HG03280 (cell line): ENCODE measurements around the gene GOLGA6L26.
"Not testable (repeated sequence)": the region's sequence is repeated elsewhere in the genome, so short reads cannot be mapped to it uniquely, and the experiment has no call there.

Source experiments
- ATAC-seq: cut with Tn5 transposase; IDR thresholded peaks from one replicate; pipeline ENCODE4 v1.9.1; 2021; ENCODE audit warnings: mild to moderate bottlenecking, moderate library complexity; ENCODE audit not compliant: unreplicated experiment

GOLGA6L26 gene, protein sequence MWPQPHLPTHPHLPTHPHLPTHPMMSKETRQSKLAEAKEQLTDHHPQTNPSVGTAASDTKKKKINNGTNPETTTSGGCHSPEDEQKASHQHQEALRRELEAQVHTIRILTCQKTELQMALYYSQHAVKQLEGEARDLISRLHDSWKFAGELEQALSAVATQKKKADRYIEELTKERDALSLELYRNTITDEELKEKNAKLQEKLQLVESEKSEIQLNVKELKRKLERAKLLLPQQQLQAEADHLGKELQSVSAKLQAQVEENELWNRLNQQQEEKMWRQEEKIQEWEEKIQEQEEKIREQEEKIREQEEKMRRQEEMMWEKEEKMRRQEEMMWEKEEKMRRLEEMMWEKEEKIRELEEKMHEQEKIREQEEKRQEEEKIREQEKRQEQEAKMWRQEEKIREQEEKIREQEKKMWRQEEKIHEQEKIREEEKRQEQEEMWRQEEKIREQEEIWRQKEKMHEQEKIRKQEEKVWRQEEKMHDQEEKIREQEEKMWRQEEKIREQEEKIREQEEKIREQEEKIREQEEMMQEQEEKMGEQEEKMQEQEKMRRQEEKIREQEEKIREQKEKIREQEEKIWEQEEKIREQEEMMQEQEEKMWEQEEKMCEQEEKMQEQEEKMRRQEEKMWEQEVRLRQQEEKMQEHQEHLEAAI

DNA sequence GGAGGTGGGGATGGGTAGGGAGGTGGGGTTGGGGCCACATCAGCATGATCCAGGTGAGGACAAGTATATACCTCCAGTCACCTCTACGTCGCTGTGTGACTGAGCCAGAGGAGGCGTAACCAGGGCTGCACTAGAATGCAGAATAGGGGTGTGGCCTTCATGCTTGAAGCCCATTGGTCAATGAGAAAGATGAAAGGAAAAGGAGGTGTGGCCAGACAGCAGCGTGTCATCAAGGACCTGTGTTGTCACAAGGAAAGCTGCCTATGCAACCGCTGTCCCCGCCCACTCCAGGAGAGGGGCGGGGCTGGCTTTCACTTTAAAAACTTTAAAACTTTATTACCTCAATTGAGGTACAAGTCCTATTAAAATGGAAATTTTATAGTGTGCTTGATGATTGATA lies at the start of gene GOLGA6L26:
Gene GOLGA6L26 (minus strand): TSS at position 101 of the 400 bp plus-strand sequence. CDS start 61 bp downstream, at position 40.
- ATAC-seq, result not testable (repeated sequence)

GRCh38 chr15:23381192-23381591 lies 47.2 kb upstream of the GOLGA6L26 start:
- not testable (repeated sequence) for ATAC-seq

- ATAC-seq, result not testable (repeated sequence)
Measured at GRCh38 chr15:23380700-23381099, 46.7 kb upstream of the GOLGA6L26 start.

DNA sequence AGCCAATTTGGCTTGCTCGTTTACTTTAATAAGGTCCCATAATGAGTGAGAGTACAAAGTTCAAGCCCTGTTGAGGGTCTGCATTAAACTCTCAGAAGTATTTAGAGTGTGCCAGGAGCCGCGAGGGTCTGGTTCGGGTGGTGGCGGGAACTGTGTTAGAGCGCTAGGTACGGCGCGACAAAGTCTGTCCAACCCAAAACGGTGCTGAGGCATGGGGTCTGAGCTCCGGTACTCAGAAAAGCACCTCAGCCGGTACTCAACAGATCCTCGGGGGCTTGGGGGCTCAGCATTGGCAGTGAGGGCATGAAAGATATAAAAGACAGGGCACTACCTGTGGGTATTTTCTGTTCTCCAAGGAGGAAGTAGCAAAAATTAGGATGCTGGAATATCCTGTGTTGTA lies 45.0 kb upstream of the GOLGA6L26 start:
- not testable (repeated sequence) for ATAC-seq

- ATAC-seq, result not testable (repeated sequence)
Measured at GRCh38 chr15:23374226-23374625, 40.2 kb upstream of the GOLGA6L26 start.

- not testable (repeated sequence) for ATAC-seq
Measured at GRCh38 chr15:23372891-23373600, 39.0 kb upstream of the GOLGA6L26 start.

GRCh38 chr15:23372284-23372683 lies 38.3 kb upstream of the GOLGA6L26 start:
- ATAC-seq, result no peak

DNA sequence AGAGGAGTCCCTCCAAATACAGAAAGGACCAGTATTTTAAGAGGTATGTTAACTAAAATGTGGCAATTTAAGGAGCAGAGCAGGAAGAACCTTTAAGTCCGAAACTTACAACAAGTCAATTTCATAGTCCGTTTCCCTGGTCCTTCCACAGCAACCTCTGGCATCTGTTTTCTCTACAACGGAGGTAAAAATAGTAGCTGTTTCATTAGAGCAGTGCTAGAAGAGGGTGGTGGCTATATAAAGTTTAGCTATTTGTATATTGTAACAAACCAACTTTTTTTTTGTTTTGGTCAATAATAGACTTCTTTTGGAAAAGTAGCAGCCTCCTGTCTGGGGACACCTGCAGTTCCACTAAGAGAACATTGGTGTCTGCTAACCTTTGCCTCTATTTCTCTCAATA lies 37.9 kb upstream of the GOLGA6L26 start:
- not testable (repeated sequence) for ATAC-seq

DNA sequence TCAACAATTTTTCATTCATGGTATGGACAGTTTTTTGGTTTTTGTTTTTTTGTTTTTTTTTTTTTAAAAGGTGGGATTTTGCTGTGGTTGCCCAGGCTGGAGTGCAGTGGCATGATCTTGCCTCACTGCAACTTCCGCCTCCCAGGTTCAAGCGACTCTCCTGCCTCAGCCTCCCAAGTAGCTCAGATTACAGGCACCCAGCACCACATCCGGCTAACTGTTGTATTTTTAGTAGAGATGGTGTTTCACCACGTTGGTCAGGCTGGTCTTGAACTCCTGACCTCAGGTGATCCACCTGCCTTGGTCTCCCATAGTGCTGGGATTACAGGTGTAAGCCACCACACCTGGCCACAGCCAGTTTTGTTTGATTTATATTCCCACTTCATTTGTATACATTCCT lies 37.1 kb upstream of the GOLGA6L26 start:
- not testable (repeated sequence) for ATAC-seq

GRCh38 chr15:23370578-23370977 lies 36.6 kb upstream of the GOLGA6L26 start:
- no peak for ATAC-seq

DNA sequence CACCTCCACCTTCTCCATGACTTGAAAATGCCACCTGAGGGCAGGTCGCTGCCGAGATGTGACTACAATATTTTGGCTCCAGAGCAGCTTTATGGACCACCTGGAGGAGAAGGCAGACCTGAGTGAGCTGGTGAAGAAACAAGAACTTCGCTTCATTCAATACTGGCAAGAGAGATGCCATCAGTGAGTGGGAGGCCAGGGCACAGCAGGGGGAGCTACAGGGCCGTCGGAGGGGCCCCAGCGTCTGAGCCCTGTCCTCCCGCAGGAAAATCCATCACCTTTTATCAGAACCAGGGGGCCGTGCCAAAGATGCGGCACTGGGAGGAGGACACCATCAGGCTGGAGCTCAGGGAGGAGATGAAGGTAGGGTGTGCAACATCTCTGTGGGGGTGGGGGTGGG lies 30.3 kb upstream of the GOLGA6L26 start:
- ATAC-seq, result not testable (repeated sequence)

DNA sequence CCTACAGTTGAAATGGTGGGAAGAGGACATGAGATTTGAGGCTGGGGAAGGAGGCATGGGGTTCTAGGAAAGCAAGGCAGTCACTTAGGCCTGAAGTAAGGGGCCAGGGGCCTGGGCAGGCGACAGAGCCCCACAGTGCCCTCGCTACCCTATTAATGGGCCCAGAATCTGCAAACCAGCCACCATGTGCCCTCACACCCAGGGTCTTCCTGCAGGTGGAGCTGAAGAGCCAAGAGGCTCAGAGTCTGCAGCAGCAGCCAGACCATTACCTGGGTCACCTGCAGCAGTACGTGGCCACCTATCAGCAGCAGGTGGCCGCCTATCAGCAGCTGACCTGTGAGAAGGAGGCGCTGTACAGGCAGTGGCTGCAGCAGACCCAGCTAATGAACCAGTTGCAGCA lies 28.6 kb upstream of the GOLGA6L26 start:
- ATAC-seq, result not testable (repeated sequence)

- not testable (repeated sequence) for ATAC-seq
Measured at GRCh38 chr15:23354448-23354847, 20.5 kb upstream of the GOLGA6L26 start, which contains the start of gene GOLGA8S. GOLGA8S (plus strand) TSS chr15:23354748; CDS start chr15:23354810, 62 bp downstream.

GRCh38 chr15:23311233-23311632 lies 22.8 kb downstream of the GOLGA6L26 start:
- not testable (repeated sequence) for ATAC-seq

DNA sequence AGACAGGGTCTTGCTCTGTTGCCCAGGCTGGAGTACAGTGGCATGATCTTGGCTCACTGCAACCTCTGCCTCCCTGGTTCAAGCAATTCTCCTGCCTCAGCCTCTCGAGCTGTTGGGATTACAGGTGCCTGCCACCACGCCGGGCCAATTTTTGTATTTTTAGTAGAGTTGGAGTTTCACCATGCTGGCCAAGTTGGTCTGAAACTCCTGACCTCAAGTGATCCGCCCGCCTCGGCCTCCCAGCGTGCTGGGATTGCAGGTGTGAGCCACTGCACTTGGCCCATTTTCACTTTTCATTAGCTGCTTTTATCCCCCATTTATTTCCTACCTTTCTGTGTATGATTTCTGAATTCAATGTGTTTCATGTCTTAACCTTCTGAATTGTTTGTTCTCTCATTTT lies 28.1 kb downstream of the GOLGA6L26 start:
- not testable (repeated sequence) for ATAC-seq

- not testable (repeated sequence) for ATAC-seq
Measured at GRCh38 chr15:23304805-23305204, 29.2 kb downstream of the GOLGA6L26 start.

GRCh38 chr15:23304267-23304666 lies 29.7 kb downstream of the GOLGA6L26 start:
- not testable (repeated sequence) for ATAC-seq

DNA sequence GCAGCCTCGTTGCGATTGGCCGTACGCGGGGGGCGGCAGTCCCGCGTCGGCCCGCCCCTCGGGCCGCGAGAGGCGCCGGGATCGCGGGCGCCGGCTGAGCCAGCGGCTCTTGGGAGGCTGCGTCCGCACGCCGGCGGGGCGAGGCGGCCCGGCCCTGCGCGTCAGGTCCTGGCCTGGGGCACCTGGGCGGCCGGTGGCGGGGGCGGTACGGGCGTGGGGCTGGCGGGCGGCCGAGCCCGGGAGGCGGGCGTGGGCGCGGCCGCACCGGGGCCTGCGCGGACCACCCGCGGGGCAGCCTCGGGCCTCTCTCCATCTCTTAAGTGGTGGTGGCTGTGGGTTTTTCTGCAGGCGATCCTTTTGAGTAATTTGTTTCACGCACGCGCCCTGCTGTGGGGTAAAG lies 30.3 kb downstream of the GOLGA6L26 start:
- peak; percentile 27 for ATAC-seq

DNA sequence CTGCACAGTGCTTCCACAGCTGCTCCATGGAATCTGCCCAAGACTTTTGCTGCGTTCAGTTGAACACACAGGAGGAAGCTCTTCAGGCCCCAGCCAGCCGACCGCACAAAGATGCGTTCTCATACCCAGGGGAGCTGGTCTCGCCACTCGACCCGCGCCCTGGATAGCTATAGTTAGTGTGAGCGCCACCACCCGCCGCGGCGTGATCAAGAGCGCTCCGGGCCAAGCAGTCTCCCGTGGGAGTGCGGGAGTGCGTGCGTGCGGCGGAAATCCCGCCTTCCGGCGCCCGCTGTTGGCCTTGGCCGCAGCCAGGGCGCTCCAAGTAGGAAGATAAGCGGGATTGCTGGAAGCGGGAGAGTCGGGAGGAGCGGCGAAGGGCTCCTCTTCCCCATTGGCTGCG lies 30.8 kb downstream of the GOLGA6L26 start:
- peak; percentile 74 for ATAC-seq
